ENCODE data around the gene MCRIP2. TPM values are rescaled to one million over a fixed set of nuclear protein-coding genes. Genes with fewer than 3 reads are reported as not detected.
A peak's percentile ranks its signal among the peaks of the same experiment; 100 is the strongest.

Gene MCRIP2
- total and polyA plus RNA-seq, 12 donors: 7.1 to 253 (median 150) TPM

DNA sequence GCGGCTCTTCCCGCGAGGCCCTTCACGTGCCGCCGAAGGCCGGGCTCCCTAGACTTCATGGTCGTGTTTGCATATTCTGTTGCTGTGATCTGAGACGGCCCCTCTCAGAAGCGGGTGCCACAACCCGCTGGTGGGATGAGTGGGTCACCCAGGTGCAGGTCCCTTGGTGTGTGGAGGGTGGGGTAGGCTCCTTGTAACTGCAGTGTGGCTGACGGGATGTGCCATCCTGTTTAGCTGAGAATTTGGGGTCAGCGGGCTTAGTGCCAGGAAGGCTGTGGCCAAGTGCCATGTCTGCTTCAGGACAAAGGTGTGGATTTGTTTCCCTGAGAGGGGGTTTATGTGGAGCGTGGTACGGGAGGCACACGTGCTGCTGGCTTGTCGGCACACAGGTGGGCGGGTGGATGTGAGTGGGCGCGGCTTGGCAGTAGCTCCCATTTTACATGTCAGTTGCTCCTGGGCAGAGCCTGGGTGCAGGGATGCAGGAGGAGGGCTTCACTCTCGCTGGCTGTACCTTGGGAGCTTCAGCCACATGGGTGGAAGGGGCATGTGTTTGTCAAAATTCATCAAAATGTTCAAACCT is 20.0 kb upstream of the MCRIP2 start:
- intact Hi-C loops (cut with DNase I): no loop called here
- no peak for DNase-seq
- 87 to 91% (median 90%) methylated on average over 11 to 21 of the region's 21 CpGs for WGBS, 4 donors

DNA sequence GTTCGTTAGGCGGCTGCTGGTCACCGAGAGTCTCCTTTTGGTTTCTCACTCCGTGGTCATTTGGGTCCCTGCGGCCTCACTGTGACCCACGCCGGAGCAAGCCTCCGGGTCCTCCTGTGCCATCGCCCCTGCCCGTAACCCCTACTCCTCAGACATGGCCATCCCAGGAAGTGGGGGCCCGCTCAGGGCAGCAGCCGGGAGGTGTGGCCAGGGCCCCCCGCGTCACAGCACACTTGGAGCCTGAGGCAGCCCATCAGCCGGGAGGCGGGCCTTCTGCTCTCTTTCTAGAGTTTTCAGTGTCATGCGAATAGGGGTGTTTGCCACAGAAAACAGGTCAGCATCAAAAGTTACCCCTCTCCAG is 18.7 kb upstream of the MCRIP2 start:
- 93 to 95% (median 93%) methylated on average over 9 to 17 of the region's 17 CpGs for WGBS, 4 donors
- Histone ChIP-seq H3K36me3 (replicated peaks in 1 of 2) (peaks cover 0 to 12% of the 10 kb centered on the region in 2 donors), H3K4me3 (no peak overlapping the region), H3K4me1 (replicated peaks in 1 of 2) (peaks cover 0 to 7% of the 10 kb centered on the region in 2 donors), H3K27me3 (no peaks in the 10 kb centered on the region), H3K27ac (no peak overlapping the region), H3K9me3 (replicated peaks in 1 of 3) (no peaks in the 10 kb centered on the region)
- no peak for DNase-seq
- no peak for TF ChIP-seq POLR2A (IDR thresholded peaks at IDR 0.05)
- TF ChIP-seq, protein P1, sequence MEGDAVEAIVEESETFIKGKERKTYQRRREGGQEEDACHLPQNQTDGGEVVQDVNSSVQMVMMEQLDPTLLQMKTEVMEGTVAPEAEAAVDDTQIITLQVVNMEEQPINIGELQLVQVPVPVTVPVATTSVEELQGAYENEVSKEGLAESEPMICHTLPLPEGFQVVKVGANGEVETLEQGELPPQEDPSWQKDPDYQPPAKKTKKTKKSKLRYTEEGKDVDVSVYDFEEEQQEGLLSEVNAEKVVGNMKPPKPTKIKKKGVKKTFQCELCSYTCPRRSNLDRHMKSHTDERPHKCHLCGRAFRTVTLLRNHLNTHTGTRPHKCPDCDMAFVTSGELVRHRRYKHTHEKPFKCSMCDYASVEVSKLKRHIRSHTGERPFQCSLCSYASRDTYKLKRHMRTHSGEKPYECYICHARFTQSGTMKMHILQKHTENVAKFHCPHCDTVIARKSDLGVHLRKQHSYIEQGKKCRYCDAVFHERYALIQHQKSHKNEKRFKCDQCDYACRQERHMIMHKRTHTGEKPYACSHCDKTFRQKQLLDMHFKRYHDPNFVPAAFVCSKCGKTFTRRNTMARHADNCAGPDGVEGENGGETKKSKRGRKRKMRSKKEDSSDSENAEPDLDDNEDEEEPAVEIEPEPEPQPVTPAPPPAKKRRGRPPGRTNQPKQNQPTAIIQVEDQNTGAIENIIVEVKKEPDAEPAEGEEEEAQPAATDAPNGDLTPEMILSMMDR (IDR thresholded peaks at IDR 0.05): no peak
- intact Hi-C loops (cut with DNase I): no loop called here

More for the DNA sequence above, 20.0 kb upstream of the MCRIP2 start:
- Histone ChIP-seq H3K4me3 (no peak overlapping the region), H3K9me3 (replicated peaks in 1 of 3) (no peaks in the 10 kb centered on the region), H3K27me3 (no peaks in the 10 kb centered on the region), H3K4me1 (replicated peaks in 1 of 2) (peaks cover 0 to 3% of the 10 kb centered on the region in 2 donors), H3K36me3 (replicated peaks in 1 of 2) (peaks cover 0 to 5% of the 10 kb centered on the region in 2 donors), H3K27ac (no peak overlapping the region)
- TF ChIP-seq, protein P1 (IDR thresholded peaks at IDR 0.05): no peak
- no peak for TF ChIP-seq POLR2A (IDR thresholded peaks at IDR 0.05)

DNA sequence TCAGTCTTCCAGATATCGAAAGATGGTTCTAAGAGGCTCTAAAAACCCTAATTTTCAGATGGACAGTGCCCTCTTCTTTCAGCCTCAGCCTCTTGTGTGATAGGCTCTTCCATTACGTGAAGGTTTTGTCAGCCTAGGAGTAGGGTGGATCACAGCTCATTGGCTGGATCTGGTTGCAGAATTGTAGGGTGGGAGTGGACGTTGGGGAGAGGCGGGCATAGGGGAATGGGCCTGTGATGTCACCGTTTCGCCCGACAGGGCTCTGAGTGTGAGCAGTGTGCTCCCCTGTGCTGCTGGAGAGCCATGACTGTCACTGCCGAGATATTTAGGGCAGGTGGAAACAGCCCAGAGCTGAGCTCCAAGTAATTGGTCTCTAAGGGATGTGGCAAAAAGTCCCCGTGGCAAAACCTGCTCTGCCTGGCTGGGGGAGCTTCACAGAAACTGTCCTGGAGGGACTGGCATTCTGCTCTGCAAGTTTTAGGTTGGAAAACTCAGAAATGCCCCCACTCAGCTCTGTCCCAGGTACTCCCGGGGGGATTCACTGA is 17.0 kb upstream of the MCRIP2 start:
- WGBS, 4 donors: 80 to 87% (median 83%) methylated on average over 8 to 10 of the region's 10 CpGs
- Histone ChIP-seq H3K36me3 (replicated peaks in 1 of 2) (peaks cover 0 to 16% of the 10 kb centered on the region in 2 donors), H3K4me3 (no peak overlapping the region), H3K9me3 (replicated peaks in 1 of 3) (no peaks in the 10 kb centered on the region), H3K27ac (peak overlapping the region in 1 of 5 donors; percentile 39), H3K27me3 (no peaks in the 10 kb centered on the region), H3K4me1 (replicated peaks in 1 of 2) (peaks cover 2 to 7% of the 10 kb centered on the region in 2 donors)
- peak in 1 of 7 donors; percentile 79 for DNase-seq
- TF ChIP-seq, protein P1 (IDR thresholded peaks at IDR 0.05): no peak
- TF ChIP-seq POLR2A (IDR thresholded peaks at IDR 0.05): no peak
- intact Hi-C loops (cut with DNase I): no loop called here

DNA sequence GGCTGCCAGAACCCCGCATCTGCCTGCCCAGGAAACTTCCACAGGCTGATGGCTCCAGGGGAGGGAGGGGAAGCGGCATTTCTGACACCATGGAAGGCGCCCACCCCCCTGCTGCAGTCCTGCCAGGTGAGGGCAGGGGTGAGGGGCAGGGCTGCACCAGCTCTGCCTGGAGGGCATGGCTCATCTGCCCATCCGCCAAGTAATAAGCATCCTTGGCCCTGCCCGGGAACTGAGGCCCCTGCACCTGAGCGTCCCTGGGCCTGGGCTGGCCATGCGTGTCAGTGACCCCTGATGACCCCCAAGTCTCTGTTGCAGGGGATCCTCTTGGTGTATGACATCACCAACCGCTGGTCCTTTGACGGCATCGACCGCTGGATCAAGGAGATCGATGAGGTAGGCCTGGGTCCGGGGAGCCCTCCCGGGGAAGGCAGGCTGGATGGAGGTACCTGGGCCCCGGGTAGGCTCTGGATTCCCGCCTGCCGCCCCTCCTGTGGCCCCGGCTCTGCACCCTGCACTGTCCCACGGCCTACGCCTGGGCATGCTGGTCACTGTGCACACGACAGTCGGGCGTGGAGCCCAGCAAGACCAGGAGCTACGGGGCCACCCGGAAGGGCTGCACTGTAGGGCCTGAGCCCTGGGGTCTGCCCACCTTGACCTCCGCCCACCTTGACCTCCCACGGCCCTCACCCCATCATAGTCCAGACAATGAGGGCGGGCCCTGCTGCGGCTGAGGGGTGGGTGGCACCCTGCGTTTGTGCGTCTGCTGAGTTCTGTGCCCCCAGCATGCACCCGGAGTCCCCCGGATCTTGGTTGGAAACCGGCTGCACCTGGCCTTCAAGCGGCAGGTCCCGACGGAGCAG is 16.3 kb upstream of the MCRIP2 start:
- intact Hi-C loops (cut with DNase I): no loop called here
- Histone ChIP-seq H3K4me1 (replicated peaks in 1 of 2) (peaks cover 7 to 10% of the 10 kb centered on the region in 2 donors), H3K27me3 (no peaks in the 10 kb centered on the region), H3K4me3 (no peak overlapping the region), H3K36me3 (replicated peaks in 1 of 2) (peaks cover 0 to 16% of the 10 kb centered on the region in 2 donors), H3K9me3 (replicated peaks in 1 of 3) (no peaks in the 10 kb centered on the region), H3K27ac (no peak overlapping the region)
- DNase-seq: no peak
- 93 to 94% (median 93%) methylated on average over 11 to 37 of the region's 37 CpGs for WGBS, 4 donors
- TF ChIP-seq, protein P1 (IDR thresholded peaks at IDR 0.05): no peak
- TF ChIP-seq POLR2A (IDR thresholded peaks at IDR 0.05): no peak

Data from adrenal gland (tissue), 12 donors.